ENCODE data around the gene PYGB.

Gene PYGB

GRCh38 chr20:25247956-25248785, at the start of gene PYGB:
PYGB (plus strand) TSS chr20:25248085; CDS start chr20:25248179, 94 bp downstream.
- TF ChIP-seq, protein P1, sequence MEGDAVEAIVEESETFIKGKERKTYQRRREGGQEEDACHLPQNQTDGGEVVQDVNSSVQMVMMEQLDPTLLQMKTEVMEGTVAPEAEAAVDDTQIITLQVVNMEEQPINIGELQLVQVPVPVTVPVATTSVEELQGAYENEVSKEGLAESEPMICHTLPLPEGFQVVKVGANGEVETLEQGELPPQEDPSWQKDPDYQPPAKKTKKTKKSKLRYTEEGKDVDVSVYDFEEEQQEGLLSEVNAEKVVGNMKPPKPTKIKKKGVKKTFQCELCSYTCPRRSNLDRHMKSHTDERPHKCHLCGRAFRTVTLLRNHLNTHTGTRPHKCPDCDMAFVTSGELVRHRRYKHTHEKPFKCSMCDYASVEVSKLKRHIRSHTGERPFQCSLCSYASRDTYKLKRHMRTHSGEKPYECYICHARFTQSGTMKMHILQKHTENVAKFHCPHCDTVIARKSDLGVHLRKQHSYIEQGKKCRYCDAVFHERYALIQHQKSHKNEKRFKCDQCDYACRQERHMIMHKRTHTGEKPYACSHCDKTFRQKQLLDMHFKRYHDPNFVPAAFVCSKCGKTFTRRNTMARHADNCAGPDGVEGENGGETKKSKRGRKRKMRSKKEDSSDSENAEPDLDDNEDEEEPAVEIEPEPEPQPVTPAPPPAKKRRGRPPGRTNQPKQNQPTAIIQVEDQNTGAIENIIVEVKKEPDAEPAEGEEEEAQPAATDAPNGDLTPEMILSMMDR (conservative IDR thresholded peaks at IDR 0.05; ENCODE audit: control insufficient read depth, insufficient read depth, low read depth, low read length): no peak
- DNase-seq (ENCODE audit: low read depth): peak; percentile 76
- H3K4me3 ChIP-seq (ENCODE audit: control insufficient read depth, low read depth, low read length): peak within 1 kb of the TSS; percentile 85

GRCh38 chr20:25198663-25199383, 49.1 kb upstream of the PYGB start:
- H3K4me3 ChIP-seq (ENCODE audit: control insufficient read depth, low read depth, low read length): no peak overlapping the region
- TF ChIP-seq, protein P1 (conservative IDR thresholded peaks at IDR 0.05; ENCODE audit: control insufficient read depth, insufficient read depth, low read depth, low read length): no peak
- DNase-seq (ENCODE audit: low read depth): peak; percentile 53

DNA sequence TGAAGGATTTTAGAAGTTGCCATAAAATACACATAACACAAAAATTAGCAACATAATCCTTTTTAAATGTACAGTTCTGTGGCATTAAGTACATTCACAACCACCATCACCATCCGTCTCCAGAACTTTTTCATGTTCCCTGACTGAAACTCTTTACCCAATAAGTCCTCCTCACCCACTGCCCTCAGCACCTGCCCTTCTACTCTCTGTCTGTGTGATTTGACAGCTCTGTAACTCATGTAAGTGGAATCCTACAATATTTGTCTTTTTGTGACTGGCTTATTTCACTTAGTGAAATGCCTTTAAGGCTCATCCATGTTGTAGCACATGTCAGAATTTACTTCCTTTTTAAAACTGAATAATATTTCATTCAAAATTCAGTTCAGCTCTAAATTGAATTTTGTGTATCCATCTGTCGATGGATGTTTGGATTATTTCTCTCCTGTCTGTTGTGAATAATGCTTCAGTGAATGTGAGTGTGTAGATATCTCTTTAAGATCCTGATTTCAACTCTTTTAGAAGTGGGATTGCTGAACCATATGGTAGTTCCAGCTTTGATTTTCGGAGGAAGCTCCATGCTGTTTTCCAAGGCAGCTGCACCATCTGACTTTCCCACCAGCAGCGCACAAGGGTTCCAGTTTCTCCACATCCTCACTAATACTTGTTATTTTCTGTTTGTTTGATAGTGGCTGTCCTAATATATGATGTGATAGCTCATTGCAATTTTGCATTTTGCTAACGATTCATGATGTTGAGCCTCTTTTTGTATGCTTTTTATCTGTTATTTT, 48.2 kb upstream of the PYGB start:
- TF ChIP-seq, protein P1 (conservative IDR thresholded peaks at IDR 0.05; ENCODE audit: control insufficient read depth, insufficient read depth, low read depth, low read length): no peak
- H3K4me3 ChIP-seq (ENCODE audit: control insufficient read depth, low read depth, low read length): no peak overlapping the region
- DNase-seq (ENCODE audit: low read depth): no peak

- H3K4me3 ChIP-seq (ENCODE audit: control insufficient read depth, low read depth, low read length): no peak overlapping the region
- TF ChIP-seq, protein P1 (conservative IDR thresholded peaks at IDR 0.05; ENCODE audit: control insufficient read depth, insufficient read depth, low read depth, low read length): no peak
- DNase-seq (ENCODE audit: low read depth): no peak
Observed at GRCh38 chr20:25203089-25203488, 44.8 kb upstream of the PYGB start.

GRCh38 chr20:25203871-25204320, 44.0 kb upstream of the PYGB start:
- no peak overlapping the region for H3K4me3 ChIP-seq (ENCODE audit: control insufficient read depth, low read depth, low read length)
- DNase-seq (ENCODE audit: low read depth): no peak
- TF ChIP-seq, protein P1 (conservative IDR thresholded peaks at IDR 0.05; ENCODE audit: control insufficient read depth, insufficient read depth, low read depth, low read length): no peak

DNA sequence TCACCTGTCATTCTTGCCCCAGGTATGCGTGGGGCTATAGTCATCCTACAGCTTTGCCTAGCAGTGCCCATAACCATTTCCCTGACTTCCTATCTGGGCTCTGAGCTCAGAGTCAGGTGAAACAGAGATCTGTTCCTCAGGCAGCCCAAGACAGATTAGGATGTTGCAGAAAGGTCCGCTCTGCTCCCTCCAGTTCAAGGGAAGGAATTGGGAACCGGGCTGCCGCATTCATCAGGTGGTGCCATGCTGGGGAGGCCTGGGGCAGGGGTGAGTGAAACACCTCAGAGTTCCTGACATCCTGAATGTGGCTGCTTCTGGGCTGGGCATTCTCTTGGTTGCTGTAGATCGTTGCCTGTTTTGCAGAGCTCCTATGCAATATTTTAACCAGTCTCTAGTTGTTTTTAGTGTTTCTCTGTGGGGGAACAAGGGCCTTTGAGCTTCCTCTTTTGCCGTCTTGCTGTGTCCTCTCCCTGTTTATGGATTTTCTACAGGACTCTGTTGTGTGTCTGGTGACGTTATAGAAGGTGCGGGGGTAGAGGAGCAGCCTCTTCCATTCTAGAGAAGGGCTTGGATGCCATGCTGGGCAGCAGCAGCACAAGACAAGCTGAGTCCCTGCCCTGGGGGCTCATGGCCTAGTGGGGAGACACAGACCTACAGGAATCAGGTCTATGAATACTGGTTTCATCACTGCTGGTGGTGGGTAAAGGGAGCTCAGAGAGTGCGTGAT, 43.2 kb upstream of the PYGB start:
- TF ChIP-seq, protein P1 (conservative IDR thresholded peaks at IDR 0.05; ENCODE audit: control insufficient read depth, insufficient read depth, low read depth, low read length): no peak
- DNase-seq (ENCODE audit: low read depth): no peak

More for the DNA sequence above, 43.2 kb upstream of the PYGB start:
- no peak overlapping the region for H3K4me3 ChIP-seq (ENCODE audit: control insufficient read depth, low read depth, low read length)

Measured in fibroblast of mammary gland (primary cell).